Measurements from ENCODE around the gene PRKD2.

DNA sequence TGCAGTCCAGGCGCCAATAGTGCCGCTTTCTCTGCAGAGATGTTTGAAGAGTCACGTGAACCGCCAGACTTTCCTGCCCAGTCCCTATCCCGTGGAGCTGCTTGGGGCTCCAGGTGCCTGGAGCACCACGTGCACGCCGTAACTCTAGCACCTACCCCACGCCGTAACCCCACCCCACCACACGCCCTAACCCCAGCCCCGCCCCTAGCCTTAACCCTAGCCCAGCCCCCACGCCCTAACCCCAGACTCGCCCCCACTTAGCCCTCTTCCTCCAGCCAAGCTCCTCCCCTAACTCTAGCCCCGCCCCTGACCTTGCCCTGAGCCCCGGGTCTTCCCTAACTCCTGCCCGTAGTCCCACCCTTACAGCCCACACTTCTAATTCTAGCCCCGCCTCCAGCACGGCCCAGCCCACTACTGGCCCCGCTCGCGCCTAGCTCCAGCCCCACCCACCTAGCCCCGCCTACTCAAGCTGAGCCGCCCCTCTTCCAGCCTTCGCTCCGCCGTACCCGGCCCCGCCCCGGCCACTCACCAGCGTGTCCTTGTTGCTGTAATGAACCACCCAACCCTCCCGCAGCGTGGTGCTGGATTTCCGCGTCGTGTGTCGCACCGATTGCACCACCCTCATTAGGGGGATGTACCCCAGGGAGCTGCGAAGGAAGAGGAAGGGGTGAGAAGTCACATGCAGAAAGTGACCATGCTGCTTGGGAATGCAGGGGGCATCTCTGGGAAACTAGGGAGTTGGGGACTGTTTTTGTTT lies 19.5 kb downstream of the PRKD2 start:
- TF ChIP-seq CTCF (IDR thresholded peaks at IDR 0.05; ENCODE audit: borderline replicate concordance, extremely low read depth, low read length, poor library complexity, severe bottlenecking) (no peak), EZH2 (IDR thresholded peaks at IDR 0.05; ENCODE audit: borderline replicate concordance, low read depth, low read length, severe bottlenecking) (no peak)

Measured in DND-41 (cell line).